NK-92 treated with Interleukin-12 subunit alpha and Interleukin-12 subunit beta, amount 100 ng/mL, for 24 hours (cell line): Measurements from ENCODE around the gene DNALI1.
"Not testable (repeated sequence)": the region's sequence is repeated elsewhere in the genome, so short reads cannot be mapped to it uniquely, and the experiment has no call there.

Experiments
- DNase-seq: peaks from one replicate; lab custom pipeline; 2025; lab: John Stamatoyannopoulos, UW

Gene DNALI1

GRCh38 chr1:37553927-37554808 is 2.6 kb upstream of the DNALI1 start, which contains the start of gene SNIP1:
SNIP1 (minus strand) TSS chr1:37554293; CDS start chr1:37554229, 64 bp downstream.
- DNase-seq = peak; percentile 82

- DNase-seq = no peak
Measured at GRCh38 chr1:37557402-37557801, 662 bp downstream of the DNALI1 start.

DNA sequence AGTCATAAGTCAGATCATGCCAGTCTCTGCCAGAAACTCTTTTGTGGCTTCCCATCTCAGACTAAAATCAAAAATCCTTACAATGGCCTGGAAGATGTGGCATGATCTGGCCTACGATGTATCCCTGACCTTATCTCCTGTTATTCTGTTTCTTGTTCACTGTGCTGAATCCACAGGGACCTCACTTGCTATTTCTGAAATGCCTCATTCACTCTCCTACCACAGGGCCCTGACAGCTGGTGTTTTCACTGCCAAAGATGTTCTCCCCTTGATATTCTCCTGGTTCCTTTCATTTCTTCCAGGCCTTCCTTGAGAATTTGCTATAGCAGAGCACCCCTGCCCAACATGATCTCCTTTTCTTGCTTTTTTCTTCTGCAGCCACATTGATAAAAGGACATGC is 1.7 kb downstream of the DNALI1 start:
- no peak for DNase-seq

DNA sequence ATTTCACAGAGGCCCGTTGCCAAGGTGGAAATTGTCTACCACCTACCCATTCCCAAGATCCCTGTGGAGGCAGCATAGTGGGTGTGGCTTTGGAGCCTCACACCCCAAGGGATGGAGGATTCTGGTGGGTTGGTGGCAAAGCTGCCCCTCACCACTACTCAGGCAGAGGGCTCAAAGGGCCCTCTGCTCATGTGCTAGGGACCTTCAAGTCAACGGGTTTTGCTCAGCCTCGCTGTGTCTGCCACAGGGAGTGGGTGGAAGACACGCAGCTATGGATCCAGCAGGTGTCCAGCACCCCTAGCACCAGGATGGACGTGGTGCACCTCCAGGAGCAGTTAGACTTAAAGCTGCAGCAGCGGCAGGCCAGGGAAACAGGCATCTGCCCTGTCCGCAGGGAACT is 2.3 kb downstream of the DNALI1 start:
- DNase-seq = no peak

- DNase-seq = not testable (repeated sequence)
Measured at GRCh38 chr1:37559957-37560379, 3.2 kb downstream of the DNALI1 start.

DNA sequence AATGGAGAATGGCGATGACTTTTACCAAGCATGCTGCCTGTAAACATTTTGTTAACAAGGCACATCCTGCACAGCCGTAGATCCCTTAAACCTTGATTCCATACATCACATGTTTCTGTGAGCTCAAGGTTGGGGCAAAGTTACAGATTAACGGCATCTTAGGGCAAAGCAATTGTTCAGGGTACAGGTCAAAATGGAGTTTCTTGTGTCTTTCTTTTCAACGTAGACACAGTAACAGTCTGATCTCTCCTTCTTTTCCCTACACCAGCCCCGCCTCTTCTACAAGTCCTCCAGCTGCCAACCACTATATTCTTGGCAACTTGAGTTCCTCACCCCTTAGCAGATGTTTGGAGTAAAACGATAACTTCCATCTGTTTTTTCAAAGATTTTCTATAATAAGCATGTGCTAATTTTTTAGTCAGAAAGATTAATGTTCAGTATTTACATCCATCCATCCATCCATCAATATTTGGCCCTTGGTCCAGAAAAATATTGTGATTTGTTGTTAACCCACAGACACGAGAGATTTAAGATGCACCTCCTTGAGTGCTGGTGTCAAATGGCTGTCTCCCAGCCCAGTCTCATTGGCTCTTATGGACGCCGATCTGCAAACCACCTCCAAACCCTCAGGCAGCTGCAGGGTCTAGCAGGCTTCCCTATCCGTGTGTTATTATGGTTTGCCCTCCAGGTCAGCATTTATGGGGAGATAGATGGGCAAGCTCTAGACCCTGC is 3.8 kb downstream of the DNALI1 start:
- DNase-seq = no peak

DNA sequence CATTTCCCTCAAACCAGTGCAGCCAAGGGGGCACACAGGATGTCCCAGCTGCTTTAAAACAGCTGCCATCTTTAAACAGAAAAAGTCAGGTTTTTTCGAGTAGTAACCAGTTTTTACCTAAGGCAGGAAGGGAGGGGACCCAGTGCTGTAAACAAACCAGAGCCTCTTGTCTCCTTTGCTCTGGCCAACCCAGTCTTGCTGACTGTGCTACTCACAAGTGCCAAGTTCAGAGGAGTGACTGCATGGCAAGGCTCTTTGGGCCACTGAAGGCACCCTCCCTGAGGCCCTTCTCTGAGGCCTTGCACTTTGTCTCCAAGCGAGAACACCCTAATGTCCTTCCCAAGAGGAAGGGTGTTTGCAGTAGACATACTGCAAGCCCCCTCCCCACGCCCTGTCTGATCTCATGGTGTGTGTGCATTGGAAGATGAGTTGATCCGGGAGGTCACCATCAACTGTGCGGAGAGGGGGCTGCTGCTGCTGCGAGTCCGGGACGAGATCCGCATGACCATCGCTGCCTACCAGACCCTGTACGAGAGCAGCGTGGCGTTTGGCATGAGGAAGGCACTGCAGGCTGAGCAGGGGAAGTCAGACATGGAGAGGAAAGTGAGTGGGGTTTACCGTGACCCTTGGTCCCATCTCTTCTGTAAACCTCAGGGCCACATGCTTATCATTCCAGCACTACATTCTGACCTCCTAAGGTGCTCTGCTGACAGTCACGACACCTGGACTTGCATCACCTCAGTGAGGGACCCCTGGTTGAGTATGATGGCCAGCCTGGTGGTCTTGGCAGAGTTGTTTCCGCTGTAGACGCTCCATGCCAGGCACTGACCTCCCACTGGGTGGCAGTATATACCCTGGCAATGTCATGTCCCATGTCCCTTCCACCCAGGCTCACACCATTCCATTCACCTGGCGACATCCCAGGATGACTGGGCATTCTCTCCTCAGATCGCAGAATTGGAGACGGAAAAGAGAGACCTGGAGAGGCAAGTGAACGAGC is 4.7 kb downstream of the DNALI1 start:
- no peak for DNase-seq

DNA sequence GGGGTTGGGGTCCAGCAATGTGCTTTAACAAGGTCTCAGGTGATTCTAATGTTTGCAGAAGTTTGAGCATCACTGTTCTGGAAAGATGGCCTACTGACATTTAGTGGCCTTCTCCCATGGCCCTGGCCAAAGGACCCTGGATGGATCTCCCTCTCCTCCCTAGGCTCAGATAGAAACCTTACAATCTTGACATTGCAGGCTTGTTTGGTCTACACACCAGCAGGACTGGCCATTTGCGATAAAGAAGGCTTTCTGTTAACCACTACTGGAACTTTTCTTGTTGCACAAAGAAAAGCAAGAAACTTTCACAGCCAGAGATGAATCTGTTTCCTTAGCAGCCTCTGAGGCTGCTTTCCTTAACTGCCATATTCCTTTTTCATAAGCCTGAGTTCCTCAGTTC is 6.2 kb downstream of the DNALI1 start:
- DNase-seq = no peak

DNA sequence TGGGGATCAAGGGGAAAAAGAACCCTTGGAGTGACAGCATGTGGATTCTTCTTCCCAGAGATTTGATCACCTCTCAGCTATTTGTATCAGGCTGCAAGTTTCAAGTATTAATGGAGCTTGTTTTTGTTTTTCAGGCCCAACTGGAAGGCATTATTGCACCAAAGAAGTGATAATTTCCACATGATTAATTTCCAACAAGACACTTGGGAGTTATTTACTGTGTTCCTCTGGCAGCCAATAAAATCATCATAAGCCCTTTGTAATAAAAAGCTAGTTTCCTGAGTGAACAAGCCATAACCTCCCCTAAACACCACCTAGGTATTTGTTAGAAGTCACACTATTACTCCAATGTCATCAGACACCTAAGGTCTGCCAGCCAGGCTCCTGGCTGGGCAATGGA is 8.2 kb downstream of the DNALI1 start:
- no peak for DNase-seq

GRCh38 chr1:37567023-37567422 is 10.3 kb downstream of the DNALI1 start:
- DNase-seq = no peak

DNA sequence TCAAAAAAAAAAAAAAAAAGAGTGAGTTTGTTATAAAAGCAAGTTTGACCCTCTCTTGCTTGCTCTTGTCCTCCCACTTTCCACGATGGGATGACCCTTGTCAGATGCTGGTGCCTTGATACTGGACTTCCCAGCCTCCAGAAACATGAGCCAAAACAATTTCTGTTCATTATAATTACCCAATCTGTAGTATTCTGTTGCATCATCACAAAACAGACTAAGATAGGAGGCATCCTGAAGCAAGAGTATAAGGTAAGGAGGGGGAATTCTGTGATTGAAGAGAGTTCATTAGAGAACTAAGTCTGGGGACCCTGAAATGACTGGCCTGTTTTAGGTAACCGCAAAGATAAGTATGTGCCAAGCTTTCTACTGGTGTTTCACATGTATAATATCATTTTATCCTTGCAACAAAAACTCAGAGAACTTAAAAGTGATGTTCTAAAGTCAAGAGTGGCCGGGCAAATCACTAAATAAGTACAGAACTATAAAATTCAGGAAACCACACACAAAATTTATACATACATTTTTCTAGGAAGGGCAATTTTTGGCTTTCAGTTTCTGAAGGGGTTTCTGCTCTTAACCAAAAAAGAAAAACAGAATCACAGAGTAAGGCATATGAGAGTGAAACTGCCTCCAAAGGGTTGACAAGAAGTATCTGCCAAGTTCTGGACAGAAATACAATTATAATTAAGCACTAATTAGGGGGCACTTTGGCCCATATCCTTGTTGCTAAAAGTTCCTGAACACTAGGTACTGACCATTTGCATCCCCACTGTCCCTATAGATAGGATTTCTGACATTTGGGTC is 14.0 kb downstream of the DNALI1 start:
- no peak for DNase-seq

DNA sequence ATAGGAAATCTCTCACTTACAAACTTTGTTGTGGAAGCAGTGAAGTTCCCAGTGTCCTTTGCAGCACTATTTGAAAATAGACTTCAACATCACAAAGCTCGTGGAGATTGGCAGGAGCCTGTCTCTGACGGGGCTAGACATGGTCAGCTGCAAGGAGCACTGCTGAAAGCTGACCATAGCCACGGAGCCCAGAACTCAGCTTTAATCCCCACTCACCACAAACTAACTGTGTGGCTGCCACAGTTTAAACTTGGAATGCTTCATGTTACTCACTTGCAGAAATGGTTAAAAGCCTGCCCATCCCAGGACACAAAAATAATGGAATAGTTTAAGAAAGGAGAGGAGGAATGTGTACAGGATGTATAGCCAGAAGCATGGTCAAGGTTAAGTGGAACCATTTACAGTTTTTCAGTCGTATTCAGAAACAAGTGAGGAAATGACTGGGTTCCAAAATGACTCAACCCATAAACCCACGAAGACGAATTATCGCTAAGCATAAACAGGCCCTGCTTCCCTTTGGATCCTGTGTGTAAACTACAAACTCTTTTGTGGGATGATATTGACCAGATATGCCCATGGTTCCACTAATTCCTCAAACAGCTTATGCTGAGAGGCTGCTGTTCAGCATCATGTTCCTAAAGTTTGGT is 18.2 kb downstream of the DNALI1 start:
- DNase-seq = no peak

DNA sequence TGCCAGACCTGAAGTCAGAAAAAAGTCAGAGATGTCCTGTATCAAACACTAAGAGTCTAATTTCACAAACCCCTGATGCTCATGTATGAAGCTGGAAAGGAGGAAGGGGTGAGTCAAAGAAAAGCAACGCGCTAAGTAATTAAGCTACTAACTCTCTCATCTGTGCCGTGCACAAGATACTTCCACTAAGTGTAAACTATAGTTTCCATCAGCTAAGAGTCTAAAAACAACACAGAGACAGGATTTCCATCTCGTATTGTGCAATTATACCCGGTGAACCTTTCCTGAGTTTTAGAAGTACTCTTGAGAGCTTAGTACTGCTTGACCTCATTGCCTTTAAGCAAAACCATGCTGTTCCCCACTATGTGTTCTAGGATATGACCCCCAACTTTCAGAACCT is 19.0 kb downstream of the DNALI1 start:
- DNase-seq = no peak

DNA sequence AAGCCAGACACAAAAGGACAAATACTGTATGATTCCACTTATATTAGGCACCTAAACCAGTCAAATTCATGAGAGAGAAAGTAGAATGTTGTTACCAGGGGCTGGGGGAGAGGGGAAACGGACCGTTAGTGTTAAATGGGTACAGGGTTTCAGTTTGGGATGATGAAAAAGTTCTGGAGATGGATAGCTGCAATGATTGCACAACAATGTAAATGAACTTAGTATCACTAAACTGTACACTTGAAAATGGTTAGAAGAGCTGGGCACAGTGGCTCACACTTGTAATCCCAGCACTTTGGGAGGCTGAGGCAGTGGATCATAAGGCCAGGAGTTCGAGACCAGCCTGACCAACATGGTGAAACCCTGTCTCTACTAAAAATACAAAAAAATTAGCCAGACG is 27.8 kb downstream of the DNALI1 start:
- DNase-seq = not testable (repeated sequence)

- no peak for DNase-seq
Measured at GRCh38 chr1:37588939-37589338, 32.2 kb downstream of the DNALI1 start.

GRCh38 chr1:37593726-37594125 is 37.0 kb downstream of the DNALI1 start:
- no peak for DNase-seq

- peak; percentile 90 for DNase-seq
Measured at GRCh38 chr1:37595440-37596181, 38.9 kb downstream of the DNALI1 start, which contains the start of gene GNL2. GNL2 (minus strand) TSS chr1:37595937; CDS start chr1:37595822, 115 bp downstream.

- no peak for DNase-seq
Measured at GRCh38 chr1:37596182-37596667, 39.5 kb downstream of the DNALI1 start.

DNA sequence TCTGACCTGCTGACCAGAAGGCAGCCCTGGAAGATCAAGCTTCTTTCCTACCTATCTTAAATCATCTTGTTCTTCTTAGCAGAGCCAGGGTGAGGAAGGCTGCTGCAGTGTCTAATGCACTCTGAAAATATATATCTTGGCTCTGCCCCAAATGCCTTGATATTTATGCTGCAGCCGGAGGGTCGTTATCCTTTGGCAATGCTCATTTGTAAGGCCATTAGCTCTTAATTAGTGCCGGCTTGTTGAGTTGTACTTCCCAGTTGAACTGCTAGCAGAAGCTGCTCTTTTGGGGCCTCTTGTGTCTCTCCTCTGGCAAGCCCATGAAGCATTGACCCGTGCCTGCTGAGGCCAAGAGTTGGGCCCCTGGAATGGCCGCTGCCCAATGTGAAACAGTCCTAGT is 43.2 kb downstream of the DNALI1 start:
- DNase-seq = no peak

GRCh38 chr1:37601441-37601840 is 44.7 kb downstream of the DNALI1 start:
- no peak for DNase-seq
